Progenitor cell of endocrine pancreas (in vitro differentiated cells): ENCODE data around the gene RBM4. TPM values are rescaled to one million over a fixed set of nuclear protein-coding genes. Genes with fewer than 3 reads are reported as not detected.
A peak's percentile ranks its signal among the peaks of the same experiment; 100 is the strongest.

ENCODE experiments used
- DNase-seq: peaks from one replicate; pipeline ENCODE4 v3.0.0; 2021; ENCODE audit warnings: low spot score; ENCODE audit not compliant: unreplicated experiment
- H3K27ac Mint-ChIP-seq: 2 replicates; pipeline ENCODE4 v1.8.0; 2021; ENCODE audit warnings: mild to moderate bottlenecking, moderate library complexity, mixed read lengths
- H3K27me3 Mint-ChIP-seq: 2 replicates; pipeline ENCODE4 v1.8.0; 2021; ENCODE audit warnings: mixed read lengths
- H3K36me3 Mint-ChIP-seq: 2 replicates; pipeline ENCODE4 v1.8.0; 2022; ENCODE audit warnings: mixed read lengths; ENCODE audit not compliant: insufficient read depth
- H3K4me1 Mint-ChIP-seq: 2 replicates; pipeline ENCODE4 v1.8.0; 2021; ENCODE audit warnings: low read depth, mixed read lengths
- H3K4me3 Mint-ChIP-seq: 2 replicates; pipeline ENCODE4 v1.8.0; 2021; ENCODE audit warnings: low read depth, mild to moderate bottlenecking, moderate library complexity, mixed read lengths
- H3K9me3 Mint-ChIP-seq: 2 replicates; pipeline ENCODE4 v1.8.0; 2021; ENCODE audit warnings: low read depth, mixed read lengths
- total RNA-seq: library from RNA; stranded (reverse); gene quantifications from 2 replicates; pipeline ENCODE4 v1.2.1, GENCODE V29; 2021
- TF ChIP-seq, protein P1 (sequence below): fragments of 200-600 bp; sonication (generic); IDR thresholded peaks from one replicate; pipeline ENCODE4 v1.5.0; 2021; ENCODE audit warnings: antibody characterized with exemption, mild to moderate bottlenecking; ENCODE audit not compliant: unreplicated experiment

The RBM4 gene
- total RNA-seq, 1 donor from 2014 or later: 258 TPM

GRCh38 chr11:66643745-66644437, 5.4 kb downstream of the RBM4 start:
- Mint-ChIP-seq H3K27me3 (no peaks in the 10 kb centered on the region), H3K36me3 (peaks cover 59% of the 10 kb centered on the region), H3K4me1 (peaks cover 65% of the 10 kb centered on the region), H3K9me3 (no peaks in the 10 kb centered on the region), H3K4me3 (peak overlapping the region; percentile 97), H3K27ac (peak overlapping the region; percentile 60)
- TF ChIP-seq, protein P1, sequence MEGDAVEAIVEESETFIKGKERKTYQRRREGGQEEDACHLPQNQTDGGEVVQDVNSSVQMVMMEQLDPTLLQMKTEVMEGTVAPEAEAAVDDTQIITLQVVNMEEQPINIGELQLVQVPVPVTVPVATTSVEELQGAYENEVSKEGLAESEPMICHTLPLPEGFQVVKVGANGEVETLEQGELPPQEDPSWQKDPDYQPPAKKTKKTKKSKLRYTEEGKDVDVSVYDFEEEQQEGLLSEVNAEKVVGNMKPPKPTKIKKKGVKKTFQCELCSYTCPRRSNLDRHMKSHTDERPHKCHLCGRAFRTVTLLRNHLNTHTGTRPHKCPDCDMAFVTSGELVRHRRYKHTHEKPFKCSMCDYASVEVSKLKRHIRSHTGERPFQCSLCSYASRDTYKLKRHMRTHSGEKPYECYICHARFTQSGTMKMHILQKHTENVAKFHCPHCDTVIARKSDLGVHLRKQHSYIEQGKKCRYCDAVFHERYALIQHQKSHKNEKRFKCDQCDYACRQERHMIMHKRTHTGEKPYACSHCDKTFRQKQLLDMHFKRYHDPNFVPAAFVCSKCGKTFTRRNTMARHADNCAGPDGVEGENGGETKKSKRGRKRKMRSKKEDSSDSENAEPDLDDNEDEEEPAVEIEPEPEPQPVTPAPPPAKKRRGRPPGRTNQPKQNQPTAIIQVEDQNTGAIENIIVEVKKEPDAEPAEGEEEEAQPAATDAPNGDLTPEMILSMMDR: no peak
- DNase-seq: no peak

GRCh38 chr11:66646828-66647227, 8.3 kb downstream of the RBM4 start:
- DNase-seq: no peak
- no peaks in the 10 kb centered on the region for H3K27me3 Mint-ChIP-seq
- H3K9me3 Mint-ChIP-seq: no peaks in the 10 kb centered on the region
- peaks cover 41% of the 10 kb centered on the region for H3K4me1 Mint-ChIP-seq
- no peak overlapping the region for H3K4me3 Mint-ChIP-seq
- H3K27ac Mint-ChIP-seq: peak overlapping the region; percentile 41
- peaks cover 55% of the 10 kb centered on the region for H3K36me3 Mint-ChIP-seq
- TF ChIP-seq, protein P1: no peak

GRCh38 chr11:66649903-66650302, 11.4 kb downstream of the RBM4 start:
- Mint-ChIP-seq H3K4me3 (no peak overlapping the region), H3K4me1 (peaks cover 14% of the 10 kb centered on the region), H3K9me3 (no peaks in the 10 kb centered on the region), H3K27me3 (no peaks in the 10 kb centered on the region), H3K36me3 (peaks cover 47% of the 10 kb centered on the region), H3K27ac (peak overlapping the region; percentile 52)
- TF ChIP-seq, protein P1: no peak
- DNase-seq: no peak

- TF ChIP-seq, protein P1: no peak
- peaks cover 8% of the 10 kb centered on the region for H3K4me1 Mint-ChIP-seq
- peaks cover 43% of the 10 kb centered on the region for H3K36me3 Mint-ChIP-seq
- H3K9me3 Mint-ChIP-seq: no peaks in the 10 kb centered on the region
- peak overlapping the region; percentile 49 for H3K27ac Mint-ChIP-seq
- no peak overlapping the region for H3K4me3 Mint-ChIP-seq
- DNase-seq: no peak
- H3K27me3 Mint-ChIP-seq: no peaks in the 10 kb centered on the region
These were observed 12.5 kb downstream of the RBM4 start for GRCh38 chr11:66651016-66651415.

- no peak overlapping the region for H3K4me3 Mint-ChIP-seq
- H3K9me3 Mint-ChIP-seq: no peaks in the 10 kb centered on the region
- no peaks in the 10 kb centered on the region for H3K4me1 Mint-ChIP-seq
- TF ChIP-seq, protein P1: no peak
- H3K27ac Mint-ChIP-seq: peak overlapping the region; percentile 84
- H3K36me3 Mint-ChIP-seq: peaks cover 27% of the 10 kb centered on the region
- DNase-seq: no peak
- no peaks in the 10 kb centered on the region for H3K27me3 Mint-ChIP-seq
These were observed 14.1 kb downstream of the RBM4 start for GRCh38 chr11:66652651-66653050.
